NCI-H187 (cell line): Measurements from ENCODE around the gene MYF5.
"Not testable (repeated sequence)": the region's sequence is repeated elsewhere in the genome, so short reads cannot be mapped to it uniquely, and the experiment has no call there.

ENCODE experiments used
- DNase-seq, 2 experiments: peaks; one replicate each; lab custom pipeline; 2025; lab: John Stamatoyannopoulos, UW

Gene MYF5

DNA sequence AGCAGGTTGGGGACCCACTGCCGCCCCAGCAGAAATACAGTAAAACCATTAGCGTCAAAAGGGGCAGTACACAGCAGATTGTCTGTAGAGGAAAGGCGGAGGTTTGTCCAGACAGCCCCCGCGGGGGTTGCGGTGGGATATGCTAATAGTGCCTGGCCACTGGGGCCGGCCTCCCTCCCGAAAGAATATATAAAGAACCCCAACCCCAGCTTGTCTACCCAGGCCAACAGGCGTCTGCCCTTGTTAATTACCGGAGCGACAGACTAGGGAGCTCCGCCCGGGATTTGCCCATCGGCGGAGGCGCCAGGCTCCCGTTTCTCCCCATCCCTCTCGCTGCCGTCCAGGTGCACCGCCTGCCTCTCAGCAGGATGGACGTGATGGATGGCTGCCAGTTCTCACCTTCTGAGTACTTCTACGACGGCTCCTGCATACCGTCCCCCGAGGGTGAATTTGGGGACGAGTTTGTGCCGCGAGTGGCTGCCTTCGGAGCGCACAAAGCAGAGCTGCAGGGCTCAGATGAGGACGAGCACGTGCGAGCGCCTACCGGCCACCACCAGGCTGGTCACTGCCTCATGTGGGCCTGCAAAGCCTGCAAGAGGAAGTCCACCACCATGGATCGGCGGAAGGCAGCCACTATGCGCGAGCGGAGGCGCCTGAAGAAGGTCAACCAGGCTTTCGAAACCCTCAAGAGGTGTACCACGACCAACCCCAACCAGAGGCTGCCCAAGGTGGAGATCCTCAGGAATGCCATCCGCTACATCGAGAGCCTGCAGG lies at the start of gene MYF5:
Gene MYF5 (plus strand): TSS at position 217 of the 774 bp plus-strand sequence. CDS start 152 bp downstream, at position 369.
- no peak for DNase-seq

DNA sequence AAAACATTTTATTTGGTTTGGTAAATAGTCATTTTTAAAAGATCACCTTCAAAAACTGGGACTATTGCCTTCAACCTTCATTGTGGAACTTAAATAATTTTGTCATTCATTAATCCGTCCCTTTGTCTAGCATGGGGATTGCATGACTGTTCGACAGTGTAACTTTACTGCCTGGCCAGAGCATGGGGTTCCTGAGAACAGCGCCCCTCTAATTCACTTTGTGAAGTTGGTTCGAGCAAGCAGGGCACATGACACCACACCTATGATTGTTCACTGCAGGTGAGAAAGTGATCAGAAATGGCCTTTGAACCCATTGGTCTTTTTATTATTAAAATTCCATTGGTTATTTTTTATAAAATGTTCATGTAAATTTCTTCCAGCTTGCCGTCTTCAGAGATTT lies 46.5 kb upstream of the MYF5 start:
- DNase-seq = no peak

DNA sequence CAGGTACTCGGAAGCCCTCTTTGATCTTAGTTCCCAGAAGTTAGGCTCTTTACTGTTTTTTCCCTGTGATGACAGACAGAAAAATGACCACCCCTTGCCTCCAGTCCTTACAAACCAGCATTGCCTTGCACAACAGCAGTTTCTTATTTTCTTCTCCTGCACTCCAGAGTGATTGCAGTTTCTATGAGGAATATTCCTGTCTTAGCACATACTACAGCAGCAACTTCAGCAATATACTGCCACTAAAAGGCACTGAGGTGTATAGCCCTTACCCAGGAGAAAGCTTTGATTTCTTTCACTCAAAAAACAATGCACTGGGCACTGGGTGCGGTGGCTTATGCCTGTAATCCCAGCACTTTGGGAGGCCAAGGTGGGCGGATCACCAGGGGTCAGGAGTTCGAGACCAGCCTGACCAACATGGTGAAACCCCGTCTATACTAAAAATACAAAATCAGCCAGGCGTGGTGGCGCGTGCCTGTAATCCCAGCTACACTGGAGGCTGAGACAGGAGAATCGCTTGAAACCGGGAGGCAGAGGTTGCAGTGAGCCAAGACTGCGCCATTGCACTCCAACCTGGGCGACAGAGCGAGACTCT lies 40.6 kb upstream of the MYF5 start:
- DNase-seq = not testable (repeated sequence)

DNA sequence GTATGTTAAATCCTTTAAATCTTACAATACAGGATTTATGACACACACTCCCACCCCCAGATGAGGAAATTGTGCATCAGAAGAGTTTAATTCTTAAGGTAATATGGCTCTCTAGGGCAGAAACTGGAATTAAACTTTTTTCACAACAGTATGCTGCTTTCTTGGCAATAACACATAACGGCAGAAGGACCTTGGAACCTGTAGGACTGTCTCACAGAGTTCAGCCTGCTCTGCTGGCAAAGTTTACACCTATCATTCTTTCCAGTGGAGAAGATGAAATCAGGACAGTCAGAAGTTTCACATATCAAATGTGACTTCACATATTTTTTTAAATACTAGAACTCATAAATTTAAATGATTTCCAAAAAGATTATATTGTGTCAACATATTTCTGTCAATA lies 39.9 kb upstream of the MYF5 start:
- no peak for DNase-seq

DNA sequence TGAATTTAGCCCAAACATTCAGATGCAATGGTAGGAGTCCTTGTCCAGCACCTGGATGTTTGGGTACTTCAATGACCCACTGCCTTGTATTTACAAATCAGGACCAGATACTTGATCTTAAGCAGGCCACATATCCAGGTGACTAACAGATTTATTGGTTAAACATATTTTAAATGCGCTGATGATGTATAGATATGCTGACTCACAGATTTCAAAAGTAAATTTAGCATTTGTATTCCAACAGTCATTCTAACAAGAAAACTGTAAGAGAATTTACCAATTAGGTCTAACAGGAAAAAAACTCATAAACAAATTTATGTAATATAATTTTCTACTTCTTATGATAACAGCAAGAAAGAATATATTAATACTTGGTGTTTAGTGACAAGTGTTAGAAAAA lies 38.7 kb upstream of the MYF5 start:
- DNase-seq = no peak

DNA sequence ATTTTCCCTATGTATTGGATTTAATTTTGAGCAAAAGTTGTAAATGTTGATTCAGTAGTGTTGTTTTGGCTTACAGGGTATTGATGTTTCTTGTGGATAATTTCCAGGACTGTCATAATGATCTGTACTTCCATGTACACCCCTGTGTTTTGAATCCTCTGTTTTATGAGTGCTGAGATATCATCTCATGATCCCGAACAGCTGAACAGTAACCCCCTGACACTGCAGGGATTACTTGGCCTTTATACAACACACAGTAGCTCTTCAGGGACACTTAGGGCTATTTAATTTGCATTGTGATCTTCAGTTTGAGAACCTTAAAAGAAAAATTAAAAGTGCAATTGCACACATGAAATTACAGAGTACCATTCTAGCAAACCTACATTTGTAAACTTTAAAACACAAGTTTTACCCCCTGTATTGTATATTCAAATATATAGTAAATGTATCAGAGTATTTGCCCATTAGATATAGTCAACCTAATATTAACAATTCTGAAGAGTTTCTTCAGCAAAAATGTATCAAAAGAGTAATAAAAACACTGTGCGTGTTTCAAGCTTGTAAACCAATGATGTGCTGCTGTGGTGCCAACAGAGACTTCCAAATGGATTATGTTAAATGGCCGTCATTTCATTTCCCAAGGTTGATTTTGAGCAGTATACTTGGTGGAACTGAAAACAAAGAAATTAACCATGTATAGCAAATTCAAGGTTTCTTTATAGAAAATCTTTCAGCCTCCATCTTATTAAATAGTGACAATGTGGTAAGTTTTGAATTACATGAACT lies 37.2 kb upstream of the MYF5 start:
- DNase-seq = no peak

DNA sequence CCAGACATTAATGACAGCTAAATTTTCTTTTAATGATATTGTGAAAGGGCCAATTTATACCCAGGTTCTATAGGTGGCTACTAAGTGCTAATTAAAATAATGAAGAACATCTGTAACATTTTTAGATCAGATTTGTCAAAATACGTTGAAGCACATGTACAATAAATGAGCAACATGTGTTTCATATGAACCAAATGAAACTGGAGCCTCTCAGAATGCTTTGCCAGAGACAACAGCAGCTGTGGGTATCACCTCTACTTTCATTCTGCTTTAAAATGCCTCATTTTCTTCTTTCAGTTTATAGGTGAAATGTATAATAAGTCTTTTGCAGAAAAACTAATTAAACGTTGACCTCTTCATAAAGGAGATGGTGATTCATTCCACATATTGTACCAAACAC lies 35.4 kb upstream of the MYF5 start:
- DNase-seq = no peak

DNA sequence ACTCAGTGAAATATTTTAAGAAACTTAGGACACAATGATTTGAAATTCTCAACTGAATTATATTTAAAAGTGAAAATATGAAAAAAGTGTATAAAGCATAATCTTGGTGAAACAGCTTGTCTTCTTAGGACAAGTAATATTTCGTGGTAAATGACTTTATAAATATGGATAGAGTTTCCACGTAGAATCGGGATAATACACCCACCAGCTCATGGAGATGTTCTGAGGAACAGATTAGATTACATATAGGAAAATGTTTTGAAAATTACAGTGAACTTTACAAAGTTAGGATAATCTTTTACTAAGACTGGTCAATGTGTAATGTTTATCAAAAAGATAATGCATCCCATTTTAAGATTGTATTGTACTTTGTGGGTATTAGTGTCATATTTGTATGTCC lies 34.9 kb upstream of the MYF5 start:
- DNase-seq = no peak

DNA sequence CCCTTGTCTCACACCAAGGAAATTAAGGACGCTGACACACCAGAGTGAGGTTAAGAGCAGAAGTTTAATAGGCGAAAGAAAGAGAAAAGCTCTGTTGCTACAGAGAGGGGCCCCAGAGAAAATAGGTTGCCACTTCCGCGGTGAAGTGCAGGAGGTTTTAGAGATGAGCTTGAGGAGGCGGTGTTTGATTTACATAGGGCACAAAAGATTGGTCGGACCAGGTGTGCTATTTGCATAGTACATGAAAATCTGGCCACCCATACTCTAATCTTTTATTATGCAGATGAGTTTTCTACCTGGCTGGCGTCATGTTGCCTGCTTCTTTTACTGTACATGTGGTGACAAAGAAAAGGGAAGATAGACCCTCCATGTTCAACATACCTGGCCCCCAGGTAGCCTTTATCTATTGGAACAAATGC lies 32.6 kb upstream of the MYF5 start:
- no peak for DNase-seq

DNA sequence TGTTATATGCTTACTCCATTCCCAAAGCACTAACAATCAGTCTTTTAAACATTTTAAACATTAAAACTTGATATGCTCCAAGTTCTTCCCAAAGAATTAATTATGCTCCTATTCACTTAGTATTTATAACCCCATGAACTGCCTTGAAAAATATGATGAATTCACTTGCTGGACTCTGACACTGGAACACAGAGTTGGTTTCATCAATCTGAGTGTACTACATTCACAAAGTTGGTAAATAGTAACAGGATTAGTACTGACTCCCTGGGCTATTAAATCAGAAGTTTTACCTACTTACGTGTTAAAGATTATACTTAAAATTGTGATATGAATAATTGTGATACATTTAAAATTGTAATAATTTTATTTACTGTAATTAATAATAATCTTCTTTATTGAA lies 26.6 kb upstream of the MYF5 start:
- no peak for DNase-seq

DNA sequence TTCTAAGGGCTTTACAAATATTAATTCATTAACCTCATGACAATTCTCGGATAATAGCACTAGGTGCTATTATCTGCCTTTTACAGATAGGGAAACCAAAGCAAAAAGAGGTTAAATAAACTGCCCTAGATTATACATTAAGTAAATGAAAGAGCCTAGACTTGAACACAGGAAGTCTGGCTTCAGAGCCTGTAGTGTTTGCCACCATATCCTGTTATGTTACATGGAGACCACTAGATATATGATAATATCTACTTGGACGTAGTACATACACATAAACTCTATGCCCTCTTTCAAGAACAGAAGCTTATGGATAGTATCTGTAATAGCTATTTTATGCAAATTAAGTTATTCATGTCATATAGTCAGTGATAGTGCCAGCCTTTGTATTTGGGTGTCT lies 26.2 kb upstream of the MYF5 start:
- no peak for DNase-seq

DNA sequence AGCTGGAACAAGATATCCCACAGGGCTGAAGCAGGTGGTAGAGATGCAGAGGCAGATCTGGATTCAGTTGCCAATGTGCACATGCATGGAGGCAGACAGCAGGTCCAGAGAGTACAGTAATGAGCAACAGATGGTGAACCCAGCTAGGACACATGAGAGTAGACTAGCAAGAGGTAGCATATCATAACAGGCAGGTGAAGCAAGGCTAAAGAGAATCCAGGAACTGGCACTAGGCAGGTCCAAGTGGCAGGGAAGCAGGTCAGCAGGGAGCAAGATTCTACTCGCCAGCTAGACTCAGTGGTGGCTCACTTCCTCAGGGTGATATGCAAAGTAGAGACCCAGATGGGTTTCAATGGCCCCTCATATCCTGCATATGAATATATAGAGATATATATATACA lies 24.6 kb upstream of the MYF5 start:
- no peak for DNase-seq

DNA sequence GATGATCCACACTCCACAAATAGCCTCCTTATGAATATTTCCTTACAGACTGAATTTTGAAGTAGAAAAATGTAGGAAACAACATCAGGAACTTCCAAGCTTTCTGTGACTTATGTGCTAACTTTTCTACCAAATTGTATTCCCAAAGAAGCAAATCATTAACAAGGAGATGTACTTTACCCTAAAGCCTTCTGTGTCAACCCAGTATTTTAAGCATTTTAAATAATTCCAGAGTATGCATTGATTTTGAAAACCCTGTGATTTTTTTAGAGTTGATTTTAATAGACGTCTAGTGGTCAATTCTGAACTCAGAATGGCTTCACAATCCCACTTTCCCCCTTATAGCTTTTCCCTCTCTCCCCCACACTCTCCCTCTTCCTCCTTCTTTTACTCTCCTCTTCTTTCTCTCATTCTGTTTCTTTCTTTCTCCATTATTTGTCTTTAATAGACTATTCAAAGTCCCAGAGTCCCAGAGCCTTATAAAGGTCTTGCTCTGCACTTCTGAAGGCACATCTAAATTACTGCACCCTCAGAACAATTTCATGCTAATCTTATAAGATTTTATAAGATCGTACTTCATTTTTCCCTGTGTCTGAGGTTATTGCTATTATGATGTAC lies 19.3 kb upstream of the MYF5 start:
- DNase-seq = no peak

DNA sequence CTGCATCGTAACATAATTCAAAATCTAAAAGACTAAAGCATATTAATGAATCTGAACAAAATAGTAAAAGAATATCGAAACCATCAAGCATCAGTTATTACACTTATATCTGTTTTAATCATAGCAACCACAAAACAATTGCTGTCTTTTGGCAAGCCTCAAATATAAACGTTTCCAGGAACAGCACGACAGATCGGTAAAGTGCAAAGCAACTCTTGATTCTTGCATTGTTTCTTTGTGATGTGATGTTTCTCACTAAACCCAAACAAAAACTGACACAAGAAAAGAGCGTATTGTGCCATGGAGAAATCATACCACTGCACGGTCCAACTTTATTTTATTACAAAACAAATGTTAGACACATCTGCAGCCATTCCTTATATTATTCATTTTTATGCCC lies 18.5 kb upstream of the MYF5 start:
- DNase-seq = no peak

DNA sequence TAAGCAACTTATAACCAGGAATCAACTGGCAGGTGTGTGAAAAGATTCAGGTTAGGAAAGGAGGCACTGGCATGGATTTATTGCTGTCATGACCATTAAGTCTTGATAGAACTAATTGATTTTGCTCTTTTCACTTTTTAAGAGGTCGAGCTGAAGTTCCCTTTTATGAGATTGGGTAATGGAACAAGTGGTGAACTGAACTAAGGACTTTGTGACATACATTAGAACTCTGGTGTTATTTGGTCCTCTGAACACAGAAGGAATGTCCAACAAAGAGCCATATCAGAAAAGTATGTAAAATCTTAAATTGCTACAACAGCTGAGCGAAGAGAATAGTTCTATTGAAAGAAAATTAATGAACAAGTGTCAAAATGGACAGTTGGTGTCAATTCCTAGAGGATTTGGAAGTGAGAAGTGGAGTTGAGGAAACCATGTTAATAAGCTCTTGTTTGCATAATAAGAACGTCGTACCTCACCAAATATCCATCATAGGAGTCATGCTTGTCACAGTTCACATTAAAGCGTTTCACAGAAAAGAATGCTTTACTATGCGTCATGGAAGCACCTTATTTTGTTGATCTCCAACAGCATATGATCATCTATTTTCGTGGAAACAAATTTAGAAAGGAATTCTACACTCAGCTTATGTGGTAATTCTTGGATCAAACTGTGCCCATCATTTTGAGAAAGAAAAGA lies 17.7 kb upstream of the MYF5 start:
- no peak for DNase-seq

DNA sequence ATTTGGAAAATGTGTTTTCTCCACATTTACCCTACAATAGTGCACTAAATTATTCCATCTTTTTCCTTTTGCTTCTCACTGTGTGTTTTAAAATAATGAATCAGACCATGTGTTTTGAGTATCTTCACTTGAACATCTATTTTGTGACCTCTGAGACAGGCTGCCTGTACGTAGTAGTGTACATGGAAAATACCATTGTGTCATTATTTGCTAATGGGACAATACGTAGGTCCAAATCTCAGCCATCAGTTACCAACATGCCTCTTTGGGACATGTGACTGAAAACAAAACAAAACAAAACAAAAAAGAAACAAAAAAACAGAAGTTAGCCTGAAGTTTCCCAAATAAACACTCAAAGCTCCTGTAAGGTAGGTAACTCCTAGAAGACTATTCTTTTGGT lies 16.4 kb upstream of the MYF5 start:
- no peak for DNase-seq

DNA sequence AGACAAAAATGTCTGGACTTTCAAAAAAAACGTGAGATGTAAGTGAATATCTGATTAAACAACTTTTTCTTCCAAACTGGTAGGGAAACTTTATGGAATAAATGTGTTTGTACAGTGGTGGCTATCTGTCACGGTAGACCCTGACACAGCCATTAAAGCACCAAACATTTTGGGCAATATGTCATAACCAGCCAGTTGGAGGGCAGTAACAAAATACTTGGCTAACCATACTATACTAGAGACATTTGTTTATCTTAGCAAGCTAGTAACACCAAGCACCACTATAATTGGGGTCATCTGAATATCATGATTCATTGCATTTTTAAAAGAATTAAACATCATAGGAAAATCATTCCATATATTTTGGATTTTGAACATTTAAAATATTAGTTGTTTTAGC lies 15.3 kb upstream of the MYF5 start:
- DNase-seq = no peak

DNA sequence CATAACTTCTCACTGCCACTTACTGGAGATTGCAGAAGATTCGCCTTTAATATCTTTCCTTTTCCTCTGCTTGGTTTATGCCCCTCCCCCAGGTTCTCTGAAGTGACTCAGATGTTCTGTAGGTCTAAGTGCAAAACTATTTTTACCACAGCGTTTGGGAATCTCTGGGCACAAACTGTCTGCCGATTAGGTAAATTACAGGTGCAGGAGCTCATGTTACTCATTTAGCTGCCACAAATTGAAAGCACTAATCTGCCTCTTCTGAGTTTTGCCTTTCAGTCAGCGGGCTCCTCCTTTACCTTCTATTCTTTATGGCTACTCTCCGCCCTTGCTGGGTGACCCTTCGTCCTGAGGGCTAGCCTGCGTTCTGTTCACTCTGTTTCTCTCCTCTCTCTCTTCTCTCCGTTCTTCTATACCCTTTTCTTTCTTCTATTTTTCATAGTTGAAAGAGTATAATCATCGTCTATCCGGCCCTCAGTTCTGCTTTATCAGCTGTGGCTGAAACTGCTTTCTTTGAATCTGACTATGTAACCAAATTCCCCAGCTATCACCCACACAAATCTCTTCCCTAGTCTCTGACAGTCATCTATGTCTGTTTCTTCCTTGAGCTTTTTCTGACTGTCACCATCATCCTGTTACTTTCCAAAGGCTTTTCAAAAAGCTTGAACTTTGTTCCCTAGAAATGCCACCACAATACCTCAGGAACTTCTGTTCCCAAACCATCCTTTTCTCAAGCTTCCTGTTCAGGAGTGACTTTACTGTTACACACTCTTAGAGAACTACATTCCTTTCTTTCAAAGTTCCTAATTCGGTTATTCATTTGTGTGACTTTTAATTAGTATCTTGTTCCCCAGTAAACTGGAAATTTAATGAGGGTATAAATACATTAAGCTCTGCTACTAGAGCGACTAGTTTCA lies 13.6 kb upstream of the MYF5 start:
- no peak for DNase-seq

DNA sequence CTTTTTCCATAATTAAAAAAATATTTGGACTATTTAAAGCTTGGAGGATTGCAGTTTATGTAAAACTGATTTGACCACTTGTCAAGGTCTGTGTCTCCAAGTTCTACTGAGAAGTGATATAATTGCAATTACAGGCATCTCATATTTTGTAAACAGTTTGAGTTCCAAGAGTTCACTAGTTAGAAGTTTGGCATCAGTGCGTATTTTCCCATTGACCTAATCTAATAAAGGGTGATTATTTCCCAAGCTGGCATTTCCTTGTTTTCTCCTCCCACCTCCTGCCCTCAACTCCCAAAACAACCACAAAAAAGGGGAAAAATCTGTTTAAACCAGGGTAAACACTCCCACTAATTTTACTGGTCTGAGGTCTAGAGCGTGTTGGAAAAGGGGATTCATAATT lies 12.3 kb upstream of the MYF5 start:
- DNase-seq = no peak

DNA sequence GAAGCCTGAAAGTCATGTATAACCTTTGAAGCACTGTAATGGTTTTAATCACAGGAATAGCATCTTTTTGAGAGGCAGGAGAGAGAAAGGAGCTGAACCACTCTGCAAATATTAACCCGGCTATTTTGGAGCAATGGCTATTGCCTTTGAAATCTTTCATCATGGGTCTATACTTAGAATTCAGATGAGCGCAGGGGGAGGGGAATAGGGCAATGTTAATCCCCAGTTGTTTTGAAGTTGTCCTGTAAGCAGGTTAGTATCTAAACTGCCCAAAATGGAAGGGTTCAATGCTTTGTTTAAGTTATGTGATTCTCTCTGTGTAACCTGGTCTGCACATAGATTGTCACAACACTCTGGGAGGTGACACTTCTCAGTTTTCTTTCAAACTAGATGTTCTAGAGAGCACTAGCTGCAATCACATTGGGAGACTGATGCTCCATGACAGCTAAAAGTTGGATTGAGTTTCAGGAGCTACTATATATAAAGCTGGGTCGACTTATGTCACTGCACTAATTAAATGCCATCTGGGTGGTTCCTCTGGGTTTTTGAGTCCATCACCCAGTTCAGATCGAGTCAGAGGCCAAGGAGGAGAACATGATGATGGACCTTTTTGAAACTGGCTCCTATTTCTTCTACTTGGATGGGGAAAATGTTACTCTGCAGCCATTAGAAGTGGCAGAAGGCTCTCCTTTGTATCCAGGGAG lies 9.4 kb upstream of the MYF5 start, which contains the start of gene MYF6:
Gene MYF6 (plus strand): TSS at position 509 of the 704 bp plus-strand sequence. CDS start 86 bp downstream, at position 595.
- no peak for DNase-seq
